Measurements from ENCODE around the gene SLC17A1. TPM values are rescaled to one million over a fixed set of nuclear protein-coding genes. Genes with fewer than 3 reads are reported as not detected.

SLC17A1 gene
- total and polyA plus RNA-seq, 2 of the 13 experiments (the other 11 are each of a cell fraction or from before 2014, with no cell fraction given): 0.09 to 2.1 TPM

DNA sequence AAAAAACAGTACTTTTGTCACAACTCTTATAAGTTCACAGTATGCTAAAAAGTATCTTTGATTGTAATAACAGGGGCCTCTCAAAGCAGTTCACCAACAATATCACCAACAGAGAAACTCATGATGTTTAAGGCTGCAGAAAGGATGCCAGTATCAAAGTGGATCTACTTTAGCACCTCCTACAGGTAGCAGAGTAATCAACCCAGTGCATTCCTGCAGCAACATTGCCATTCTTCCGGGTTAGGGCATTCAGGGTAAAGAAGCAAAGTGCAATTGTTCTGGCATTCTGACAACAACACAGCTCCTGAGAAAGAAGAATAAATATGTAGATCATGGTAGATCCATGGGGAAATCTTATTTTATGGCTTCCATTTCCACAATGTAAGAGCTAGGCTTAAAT is 84.9 kb downstream of the SLC17A1 start (continued):
- TF ChIP-seq, protein P1, sequence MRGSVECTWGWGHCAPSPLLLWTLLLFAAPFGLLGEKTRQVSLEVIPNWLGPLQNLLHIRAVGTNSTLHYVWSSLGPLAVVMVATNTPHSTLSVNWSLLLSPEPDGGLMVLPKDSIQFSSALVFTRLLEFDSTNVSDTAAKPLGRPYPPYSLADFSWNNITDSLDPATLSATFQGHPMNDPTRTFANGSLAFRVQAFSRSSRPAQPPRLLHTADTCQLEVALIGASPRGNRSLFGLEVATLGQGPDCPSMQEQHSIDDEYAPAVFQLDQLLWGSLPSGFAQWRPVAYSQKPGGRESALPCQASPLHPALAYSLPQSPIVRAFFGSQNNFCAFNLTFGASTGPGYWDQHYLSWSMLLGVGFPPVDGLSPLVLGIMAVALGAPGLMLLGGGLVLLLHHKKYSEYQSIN (CRISPR knock-in tag; IDR thresholded peaks at IDR 0.05; ENCODE audit: borderline replicate concordance): no peak

DNA sequence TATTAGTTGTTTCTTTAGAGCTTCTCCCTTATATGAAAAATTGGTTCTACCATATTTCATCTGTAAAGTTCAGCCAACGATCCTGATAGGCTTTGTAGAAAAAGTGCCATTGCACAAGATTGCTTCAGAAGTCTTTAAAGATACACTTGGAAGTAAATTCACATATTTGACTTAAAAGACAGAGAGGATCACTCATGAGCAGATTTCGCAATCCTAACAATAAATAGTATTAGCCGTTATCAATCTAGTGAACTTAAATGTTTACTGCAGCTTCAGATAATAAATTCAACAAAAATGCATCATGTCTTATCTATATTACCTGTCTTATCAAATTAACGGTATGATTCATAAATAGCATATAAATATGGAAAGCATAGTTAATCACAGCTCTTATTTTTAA is 86.0 kb downstream of the SLC17A1 start:
- H3K79me2 ChIP-seq (ENCODE audit: insufficient read depth, low read length): no peaks in the 10 kb centered on the region
- H4K20me1 ChIP-seq (ENCODE audit: insufficient read depth, low read length): no peaks in the 10 kb centered on the region
- ATAC-seq (no peak), DNase-seq (ENCODE audit: low spot score) (no peak), FAIRE-seq (no peak)
- H3K9me3 ChIP-seq (ENCODE audit: low read length): no peaks in the 10 kb centered on the region
- peaks cover 58% of the 10 kb centered on the region for H3K4me1 ChIP-seq (ENCODE audit: insufficient read depth, low read length)
- H3K27me3 ChIP-seq (ENCODE audit: control insufficient read depth in 1 of 2, insufficient read depth in 2 of 2, low read length in 2 of 2): no peaks in the 10 kb centered on the region
- no peak overlapping the region for H2AFZ ChIP-seq (ENCODE audit: low read length)
- intact Hi-C loops (cut with micrococcal nuclease; ENCODE audit: unreplicated experiment) (no loop called here), in situ Hi-C loops (cut with HindIII; ENCODE audit: extremely low pct_ligation_motif_present, low pct_unique_long_range_greater_than_20kb) (no loop called here)
- no TSS peak for BruUV-seq (replicated peaks)
- H3K9ac ChIP-seq (ENCODE audit: insufficient read depth, low read depth, low read length): no peak overlapping the region
- CTCF ChIA-PET (ENCODE audit: low intra/inter-chr PET ratio, low total read pairs): no interaction called here
- no peak overlapping the region for H3K4me3 ChIP-seq (replicated peaks in 1 of 3; ENCODE audit: insufficient read depth in 1 of 3, low read depth in 2 of 3, low read length in 3 of 3)
- peak; percentile 61 for TF ChIP-seq CEBPG (CRISPR knock-in tag; IDR thresholded peaks at IDR 0.05)
- TF ChIP-seq, protein P2, sequence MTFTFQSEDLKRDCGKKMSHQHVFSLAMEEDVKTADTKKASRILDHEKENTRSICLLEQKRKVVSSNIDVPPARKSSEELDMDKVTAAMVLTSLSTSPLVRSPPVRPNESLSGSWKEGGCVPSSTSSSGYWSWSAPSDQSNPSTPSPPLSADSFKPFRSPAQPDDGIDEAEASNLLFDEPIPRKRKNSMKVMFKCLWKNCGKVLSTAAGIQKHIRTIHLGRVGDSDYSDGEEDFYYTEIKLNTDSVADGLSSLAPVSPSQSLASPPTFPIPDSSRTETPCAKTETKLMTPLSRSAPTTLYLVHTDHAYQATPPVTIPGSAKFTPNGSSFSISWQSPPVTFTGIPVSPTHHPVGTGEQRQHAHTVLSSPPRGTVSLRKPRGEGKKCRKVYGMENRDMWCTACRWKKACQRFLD (CRISPR knock-in tag; IDR thresholded peaks at IDR 0.05; ENCODE audit: borderline replicate concordance): no peak
- TF ChIP-seq CEBPB (IDR thresholded peaks at IDR 0.05; ENCODE audit: borderline replicate concordance, low read depth, low read length): peak; percentile 88
- H3K36me3 ChIP-seq (replicated peaks in 1 of 2; ENCODE audit: control insufficient read depth in 1 of 2, insufficient read depth in 2 of 2, low read length in 2 of 2): no peaks in the 10 kb centered on the region
- H3K4me2 ChIP-seq (ENCODE audit: low read depth, low read length): no peak overlapping the region
- no peak overlapping the region for H3K27ac ChIP-seq (ENCODE audit: extremely low read length, insufficient read depth, low read length)
- POLR2A ChIA-PET: no interaction called here
- 57% methylated on average over 4 of the region's 4 CpGs for WGBS (ENCODE audit: low lambda C conversion rate)

DNA sequence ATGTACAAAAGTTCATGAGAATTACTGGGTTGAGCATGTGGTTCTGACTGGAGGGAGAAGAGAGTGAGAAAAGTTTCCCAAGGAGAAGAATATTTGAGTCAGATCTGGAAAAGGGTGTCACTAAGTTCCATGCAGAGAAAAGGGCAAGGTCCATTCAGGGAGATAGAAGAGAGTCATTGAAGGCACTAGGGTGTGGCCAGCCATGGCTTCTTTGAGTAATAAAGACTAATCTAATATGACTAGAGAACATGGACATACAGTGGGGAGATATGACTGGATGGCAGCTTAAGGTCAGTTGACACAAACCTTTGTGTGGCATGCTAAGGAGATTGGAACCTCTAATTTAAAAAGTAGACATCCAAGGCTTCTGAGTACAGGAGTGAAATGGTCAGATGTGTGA is 88.0 kb downstream of the SLC17A1 start:
- no peak for TF ChIP-seq TEAD3 (CRISPR knock-in tag; optimal IDR thresholded peaks at IDR 0.05; ENCODE audit: borderline replicate concordance)
- TF ChIP-seq PTBP1 (IDR thresholded peaks at IDR 0.05; ENCODE audit: low read depth, low read length, poor library complexity, severe bottlenecking): no peak
- TF ChIP-seq ZNF598 (CRISPR knock-in tag; IDR thresholded peaks at IDR 0.05; ENCODE audit: borderline replicate concordance): no peak
- TF ChIP-seq RBM22 (optimal IDR thresholded peaks at IDR 0.05; ENCODE audit: low read length): no peak
- no peak for TF ChIP-seq JUNB (CRISPR knock-in tag; IDR thresholded peaks at IDR 0.05; ENCODE audit: borderline replicate concordance)
- no peak for TF ChIP-seq TOE1 (CRISPR knock-in tag; IDR thresholded peaks at IDR 0.05)
- no peak for TF ChIP-seq RORA (CRISPR knock-in tag; IDR thresholded peaks at IDR 0.05)
- TF ChIP-seq U2AF1 (optimal IDR thresholded peaks at IDR 0.05; ENCODE audit: low read depth, low read length): no peak
- no peak for TF ChIP-seq KAT8 (CRISPR knock-in tag; IDR thresholded peaks at IDR 0.05)
- no peaks in the 10 kb centered on the region for H3K9me3 ChIP-seq (ENCODE audit: low read length)
- no peak overlapping the region for H3K9ac ChIP-seq (ENCODE audit: insufficient read depth, low read depth, low read length)
- no peaks in the 10 kb centered on the region for H3K36me3 ChIP-seq (replicated peaks in 1 of 2; ENCODE audit: control insufficient read depth in 1 of 2, insufficient read depth in 2 of 2, low read length in 2 of 2)
- H4K20me1 ChIP-seq (ENCODE audit: insufficient read depth, low read length): no peaks in the 10 kb centered on the region
- no peaks in the 10 kb centered on the region for H3K79me2 ChIP-seq (ENCODE audit: insufficient read depth, low read length)
- H3K27ac ChIP-seq (ENCODE audit: extremely low read length, insufficient read depth, low read length): no peak overlapping the region
- H2AFZ ChIP-seq (ENCODE audit: low read length): no peak overlapping the region
- BruUV-seq (replicated peaks): no TSS peak
- in situ Hi-C loops (cut with HindIII; ENCODE audit: extremely low pct_ligation_motif_present, low pct_unique_long_range_greater_than_20kb): no loop called here
- no peak for FAIRE-seq
- H3K4me2 ChIP-seq (ENCODE audit: low read depth, low read length): no peak overlapping the region
- intact Hi-C loops (cut with micrococcal nuclease; ENCODE audit: unreplicated experiment): no loop called here
- POLR2A ChIA-PET: no interaction called here
- CTCF ChIA-PET (ENCODE audit: low intra/inter-chr PET ratio, low total read pairs): no interaction called here
- ATAC-seq: no peak
- no peaks in the 10 kb centered on the region for H3K27me3 ChIP-seq (ENCODE audit: control insufficient read depth in 1 of 2, insufficient read depth in 2 of 2, low read length in 2 of 2)
- peaks cover 39% of the 10 kb centered on the region for H3K4me1 ChIP-seq (ENCODE audit: insufficient read depth, low read length)
- no peak overlapping the region for H3K4me3 ChIP-seq (replicated peaks in 1 of 3; ENCODE audit: insufficient read depth in 1 of 3, low read depth in 2 of 3, low read length in 3 of 3)
- DNase-seq (ENCODE audit: low spot score): no peak

Data from HepG2 (cell line).